ENCODE measurements around the gene SOX2.

DNA sequence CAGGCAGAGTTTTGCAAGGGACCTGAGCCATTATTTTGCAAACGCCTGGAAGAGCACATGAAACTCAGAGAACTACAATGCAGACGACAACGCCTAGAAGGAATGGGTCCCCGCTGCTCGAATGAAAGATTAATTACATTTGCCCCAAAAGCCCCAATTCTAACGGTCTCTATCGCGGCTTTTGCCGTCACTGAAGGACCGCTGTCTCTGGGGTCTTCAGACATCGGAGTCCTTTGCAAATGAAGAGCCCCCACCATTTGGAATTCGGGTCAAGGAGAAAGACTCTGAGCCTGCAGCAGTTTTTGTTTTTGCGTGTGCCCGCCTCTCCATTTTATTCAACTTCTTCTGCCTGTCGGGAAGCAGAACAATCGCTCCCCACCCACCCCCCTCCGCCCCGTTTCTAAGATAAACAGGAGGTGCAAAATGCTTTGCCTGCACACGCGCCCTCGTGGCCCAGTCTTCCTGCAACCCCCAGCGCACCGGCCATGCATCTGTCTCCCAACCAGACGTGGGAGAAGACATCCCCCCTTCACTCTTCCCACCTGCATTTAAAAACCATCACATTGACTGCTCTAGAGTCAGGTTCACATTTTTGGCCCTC is 13.5 kb downstream of the SOX2 start:
- TF ChIP-seq, protein P1, sequence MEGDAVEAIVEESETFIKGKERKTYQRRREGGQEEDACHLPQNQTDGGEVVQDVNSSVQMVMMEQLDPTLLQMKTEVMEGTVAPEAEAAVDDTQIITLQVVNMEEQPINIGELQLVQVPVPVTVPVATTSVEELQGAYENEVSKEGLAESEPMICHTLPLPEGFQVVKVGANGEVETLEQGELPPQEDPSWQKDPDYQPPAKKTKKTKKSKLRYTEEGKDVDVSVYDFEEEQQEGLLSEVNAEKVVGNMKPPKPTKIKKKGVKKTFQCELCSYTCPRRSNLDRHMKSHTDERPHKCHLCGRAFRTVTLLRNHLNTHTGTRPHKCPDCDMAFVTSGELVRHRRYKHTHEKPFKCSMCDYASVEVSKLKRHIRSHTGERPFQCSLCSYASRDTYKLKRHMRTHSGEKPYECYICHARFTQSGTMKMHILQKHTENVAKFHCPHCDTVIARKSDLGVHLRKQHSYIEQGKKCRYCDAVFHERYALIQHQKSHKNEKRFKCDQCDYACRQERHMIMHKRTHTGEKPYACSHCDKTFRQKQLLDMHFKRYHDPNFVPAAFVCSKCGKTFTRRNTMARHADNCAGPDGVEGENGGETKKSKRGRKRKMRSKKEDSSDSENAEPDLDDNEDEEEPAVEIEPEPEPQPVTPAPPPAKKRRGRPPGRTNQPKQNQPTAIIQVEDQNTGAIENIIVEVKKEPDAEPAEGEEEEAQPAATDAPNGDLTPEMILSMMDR (IDR thresholded peaks at IDR 0.05; ENCODE audit: low read depth, low read length, poor library complexity, severe bottlenecking): no peak
- TF ChIP-seq EZH2phosphoT487 (IDR thresholded peaks at IDR 0.05; ENCODE audit: borderline replicate concordance, low read length): no peak
